Glutamatergic neuron (in vitro differentiated cells): Measurements from ENCODE around the gene PDE1C. TPM values are rescaled to one million over a fixed set of nuclear protein-coding genes. Genes with fewer than 3 reads are reported as not detected.

Source experiments
- DNase-seq: peaks from one replicate; pipeline ENCODE4 v3.0.0; 2022
- H3K27ac Mint-ChIP-seq: one replicate; pipeline ENCODE4 v1.8.0; 2020; ENCODE audit warnings: mild to moderate bottlenecking, mixed read lengths, inconsistent platforms; ENCODE audit not compliant: unreplicated experiment
- H3K27me3 Mint-ChIP-seq: one replicate; pipeline ENCODE4 v1.8.0; 2020; ENCODE audit warnings: mild to moderate bottlenecking, moderate library complexity, mixed read lengths, inconsistent platforms; ENCODE audit not compliant: unreplicated experiment
- H3K36me3 Mint-ChIP-seq: one replicate; pipeline ENCODE4 v1.8.0; 2020; ENCODE audit warnings: mild to moderate bottlenecking, mixed read lengths, inconsistent platforms; ENCODE audit not compliant: unreplicated experiment
- H3K4me1 Mint-ChIP-seq: one replicate; pipeline ENCODE4 v1.8.0; 2020; ENCODE audit warnings: mild to moderate bottlenecking, low read depth, mixed read lengths, inconsistent platforms; ENCODE audit not compliant: unreplicated experiment
- H3K4me3 Mint-ChIP-seq: one replicate; pipeline ENCODE4 v1.8.0; 2020; ENCODE audit warnings: mild to moderate bottlenecking, mixed read lengths, inconsistent platforms; ENCODE audit not compliant: unreplicated experiment
- H3K9me3 Mint-ChIP-seq: one replicate; pipeline ENCODE4 v1.8.0; 2020; ENCODE audit warnings: mild to moderate bottlenecking, moderate library complexity, mixed read lengths, inconsistent platforms; ENCODE audit not compliant: unreplicated experiment
- total RNA-seq: library from RNA; stranded (reverse); fragmentation: NEBNext Ultra II Directional; extraction: Animal tissue kit (Norgen Biotek cat#: 25700); gene quantifications from one replicate; pipeline ENCODE4 v1.2.1, GENCODE V29; 2021; ENCODE audit not compliant: unreplicated experiment
- TF ChIP-seq, protein P1 (sequence below): fragments of 200-600 bp; sonication (generic); IDR thresholded peaks from one replicate; pipeline ENCODE4 v1.5.0; 2021; ENCODE audit not compliant: partially characterized antibody, unreplicated experiment

The PDE1C gene
- total RNA-seq, 1 donor from 2014 or later, result 3.3 TPM

DNA sequence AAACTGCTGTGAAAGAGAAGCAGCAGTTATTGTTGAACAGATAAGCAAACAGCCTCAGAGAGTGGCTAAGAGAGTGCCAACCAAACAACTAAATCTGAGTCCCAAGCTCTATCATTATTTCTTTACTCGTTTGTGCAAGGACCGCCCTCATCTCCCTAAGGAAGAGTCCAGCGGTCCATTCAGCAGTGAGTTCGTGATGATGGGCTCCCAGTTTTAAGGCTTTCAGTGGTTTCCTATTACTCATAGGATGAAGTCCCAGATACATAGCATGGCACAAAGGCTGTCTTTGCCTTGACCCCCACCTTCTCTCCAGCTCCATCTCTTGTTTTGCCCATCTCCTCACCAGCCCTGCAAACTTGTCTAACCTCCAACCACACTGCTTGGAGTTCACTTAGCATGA, 24.3 kb upstream of the PDE1C start:
- no peaks in the 10 kb centered on the region for H3K36me3 Mint-ChIP-seq
- no peak overlapping the region for H3K27ac Mint-ChIP-seq
- no peaks in the 10 kb centered on the region for H3K9me3 Mint-ChIP-seq
- H3K4me3 Mint-ChIP-seq, result no peak overlapping the region
- no peaks in the 10 kb centered on the region for H3K4me1 Mint-ChIP-seq
- TF ChIP-seq, protein P1, sequence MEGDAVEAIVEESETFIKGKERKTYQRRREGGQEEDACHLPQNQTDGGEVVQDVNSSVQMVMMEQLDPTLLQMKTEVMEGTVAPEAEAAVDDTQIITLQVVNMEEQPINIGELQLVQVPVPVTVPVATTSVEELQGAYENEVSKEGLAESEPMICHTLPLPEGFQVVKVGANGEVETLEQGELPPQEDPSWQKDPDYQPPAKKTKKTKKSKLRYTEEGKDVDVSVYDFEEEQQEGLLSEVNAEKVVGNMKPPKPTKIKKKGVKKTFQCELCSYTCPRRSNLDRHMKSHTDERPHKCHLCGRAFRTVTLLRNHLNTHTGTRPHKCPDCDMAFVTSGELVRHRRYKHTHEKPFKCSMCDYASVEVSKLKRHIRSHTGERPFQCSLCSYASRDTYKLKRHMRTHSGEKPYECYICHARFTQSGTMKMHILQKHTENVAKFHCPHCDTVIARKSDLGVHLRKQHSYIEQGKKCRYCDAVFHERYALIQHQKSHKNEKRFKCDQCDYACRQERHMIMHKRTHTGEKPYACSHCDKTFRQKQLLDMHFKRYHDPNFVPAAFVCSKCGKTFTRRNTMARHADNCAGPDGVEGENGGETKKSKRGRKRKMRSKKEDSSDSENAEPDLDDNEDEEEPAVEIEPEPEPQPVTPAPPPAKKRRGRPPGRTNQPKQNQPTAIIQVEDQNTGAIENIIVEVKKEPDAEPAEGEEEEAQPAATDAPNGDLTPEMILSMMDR, result no peak
- H3K27me3 Mint-ChIP-seq, result no peaks in the 10 kb centered on the region
- DNase-seq, result no peak

DNA sequence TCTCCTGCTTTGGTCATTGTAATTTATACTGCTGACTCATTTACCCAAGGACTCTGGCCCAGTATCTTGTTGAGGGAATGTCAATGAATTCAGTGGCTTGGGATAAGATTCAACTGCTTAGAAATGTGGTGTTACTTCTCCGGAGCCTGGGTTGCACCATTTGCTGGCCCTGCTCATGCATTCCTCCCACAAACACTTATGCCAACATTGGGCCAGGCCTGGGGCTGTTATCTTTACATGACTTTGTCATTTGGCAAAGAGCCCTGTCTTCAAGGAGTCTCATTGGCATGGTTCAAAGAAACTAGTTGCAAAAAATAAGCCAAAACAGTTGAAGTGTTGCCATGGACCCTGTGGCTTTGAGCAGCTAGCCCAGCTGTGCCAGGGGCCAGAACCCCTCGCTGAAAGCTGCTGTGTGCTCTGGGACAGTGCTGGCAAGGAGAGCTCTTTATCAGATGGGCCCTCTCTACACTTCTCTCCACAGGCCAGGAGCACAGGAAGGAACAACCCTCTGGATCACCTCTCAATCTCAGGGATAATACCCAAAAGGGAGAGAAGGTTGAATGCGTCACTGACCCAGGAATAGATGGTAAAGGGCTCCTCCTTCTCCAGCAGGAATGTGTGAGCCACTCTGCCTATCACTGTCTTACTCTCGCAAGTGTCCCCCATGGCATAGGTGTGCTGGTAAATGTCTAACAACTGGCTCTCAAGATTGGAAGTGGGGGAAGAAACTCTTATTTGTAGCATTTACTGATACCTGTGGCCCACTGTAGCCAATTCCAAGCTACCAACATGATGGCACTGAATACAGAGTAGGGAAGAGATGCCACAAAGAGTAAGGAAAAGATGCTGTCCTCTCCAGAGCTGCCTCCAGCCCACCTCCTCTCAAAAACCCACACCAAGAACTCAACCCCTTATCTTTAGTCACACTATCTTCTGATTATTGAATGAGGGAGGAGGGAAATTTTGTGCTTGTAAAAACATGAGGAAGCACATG, 23.5 kb upstream of the PDE1C start:
- no peaks in the 10 kb centered on the region for H3K36me3 Mint-ChIP-seq
- no peak overlapping the region for H3K4me3 Mint-ChIP-seq

DNA sequence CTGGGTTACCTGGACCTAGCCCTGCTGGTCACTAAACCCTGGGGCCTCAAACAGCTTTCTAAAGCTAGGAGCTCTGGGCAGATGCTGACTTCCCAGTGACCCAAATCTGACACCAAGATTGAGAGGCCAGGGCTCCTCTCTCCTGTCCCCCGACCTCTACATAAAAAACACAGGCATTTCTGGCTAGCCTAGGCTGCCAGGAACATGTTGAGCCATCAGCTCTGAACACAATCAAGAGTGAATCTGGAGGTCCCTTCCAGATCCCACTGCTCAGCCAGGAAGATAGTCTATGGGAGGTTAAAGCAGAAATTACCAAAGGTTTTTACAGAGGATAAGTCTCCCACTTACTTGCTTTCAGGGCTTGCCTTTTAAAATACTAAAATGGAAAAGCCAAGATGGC, 22.1 kb upstream of the PDE1C start:
- no peaks in the 10 kb centered on the region for H3K36me3 Mint-ChIP-seq
- H3K27ac Mint-ChIP-seq, result no peak overlapping the region
- TF ChIP-seq, protein P1, result no peak
- H3K27me3 Mint-ChIP-seq, result no peaks in the 10 kb centered on the region
- no peaks in the 10 kb centered on the region for H3K4me1 Mint-ChIP-seq
- H3K9me3 Mint-ChIP-seq, result no peaks in the 10 kb centered on the region
- no peak for DNase-seq
- H3K4me3 Mint-ChIP-seq, result no peak overlapping the region

More for the DNA sequence above, 23.5 kb upstream of the PDE1C start:
- no peaks in the 10 kb centered on the region for H3K4me1 Mint-ChIP-seq
- DNase-seq, result no peak
- no peaks in the 10 kb centered on the region for H3K9me3 Mint-ChIP-seq
- no peak overlapping the region for H3K27ac Mint-ChIP-seq
- TF ChIP-seq, protein P1, result no peak
- H3K27me3 Mint-ChIP-seq, result no peaks in the 10 kb centered on the region

DNA sequence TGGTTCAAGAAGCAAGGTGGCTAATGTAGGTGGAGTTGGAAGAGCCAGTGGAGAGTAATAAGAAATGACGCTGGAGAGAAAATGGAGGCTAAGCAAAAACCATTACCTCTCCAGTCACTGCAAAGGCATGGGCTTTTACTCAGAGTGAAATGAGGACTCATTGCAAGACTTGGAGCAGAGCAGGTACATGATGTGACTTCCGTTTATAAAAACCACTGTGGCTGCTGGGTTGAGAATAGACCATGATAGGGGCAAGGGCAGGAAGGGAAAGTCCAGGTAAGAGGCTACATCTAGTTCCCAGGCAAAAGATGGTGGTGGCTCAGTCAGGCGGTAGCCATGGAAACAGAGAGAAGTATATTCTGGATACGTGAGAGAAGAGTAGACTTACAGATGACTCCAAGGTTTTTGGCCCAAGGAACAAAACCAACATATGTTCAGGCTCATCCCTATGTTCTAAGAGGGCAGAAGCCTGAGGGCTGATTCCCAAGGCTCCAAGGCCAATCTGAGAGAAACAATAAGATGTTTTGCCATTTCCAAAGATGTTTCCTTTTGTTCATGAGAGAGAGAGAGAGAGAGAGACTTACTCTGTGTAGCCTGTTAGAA, 21.5 kb upstream of the PDE1C start:
- H3K4me1 Mint-ChIP-seq, result no peaks in the 10 kb centered on the region
- TF ChIP-seq, protein P1, result no peak
- no peaks in the 10 kb centered on the region for H3K27me3 Mint-ChIP-seq
- no peaks in the 10 kb centered on the region for H3K36me3 Mint-ChIP-seq
- H3K9me3 Mint-ChIP-seq, result no peaks in the 10 kb centered on the region
- H3K27ac Mint-ChIP-seq, result no peak overlapping the region
- no peak overlapping the region for H3K4me3 Mint-ChIP-seq
- no peak for DNase-seq

DNA sequence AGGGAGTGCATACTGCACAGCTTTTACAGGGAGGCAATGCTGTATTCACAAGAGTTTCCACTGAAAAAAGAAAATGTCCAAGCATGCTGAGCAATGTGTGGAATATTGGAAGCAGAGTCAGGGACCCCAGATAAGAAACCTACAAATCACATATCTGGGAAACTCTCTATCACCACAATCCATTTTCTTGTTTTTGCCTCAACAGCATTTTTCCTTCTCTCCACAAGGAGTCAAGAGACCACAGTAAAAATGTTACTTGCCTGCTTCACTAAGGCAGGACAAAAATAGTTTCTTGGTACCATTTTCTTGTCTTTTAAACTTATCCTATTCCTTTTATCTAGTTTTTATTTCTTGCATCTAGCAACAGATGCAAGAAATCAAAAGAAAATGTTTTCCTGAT, 19.5 kb upstream of the PDE1C start:
- Mint-ChIP-seq H3K36me3 (no peaks in the 10 kb centered on the region), H3K4me1 (no peaks in the 10 kb centered on the region), H3K27ac (no peak overlapping the region)

More for the DNA sequence above, 19.5 kb upstream of the PDE1C start:
- Mint-ChIP-seq H3K9me3 (no peaks in the 10 kb centered on the region), H3K27me3 (no peaks in the 10 kb centered on the region), H3K4me3 (no peak overlapping the region)
- no peak for DNase-seq
- TF ChIP-seq, protein P1, result no peak
